T-helper 2 cell treated with Interferon-gamma antibody and Interleukin-4, amounts not matched to agents 5 μg/mL and 100 μg/mL, for 36 hours (primary cell): ENCODE data around the gene RNF130.
"Not testable (repeated sequence)": the region's sequence is repeated elsewhere in the genome, so short reads cannot be mapped to it uniquely, and the experiment has no call there.

Experiments used
- DNase-seq: peaks from one replicate; pipeline ENCODE4 v3.0.0; 2021; ENCODE audit warnings: low spot score
- H3K27ac Mint-ChIP-seq: one replicate; pipeline ENCODE4 v1.8.0; 2021; ENCODE audit warnings: mild to moderate bottlenecking, mixed read lengths
- H3K27me3 Mint-ChIP-seq: one replicate; pipeline ENCODE4 v1.8.0; 2021; ENCODE audit warnings: low read depth, mixed read lengths
- H3K36me3 Mint-ChIP-seq: one replicate; pipeline ENCODE4 v1.8.0; 2021; ENCODE audit warnings: low read depth, mixed read lengths
- H3K4me1 Mint-ChIP-seq: one replicate; pipeline ENCODE4 v1.8.0; 2021; ENCODE audit warnings: low read depth, mixed read lengths
- H3K4me3 Mint-ChIP-seq: one replicate; pipeline ENCODE4 v1.8.0; 2022; ENCODE audit warnings: mild to moderate bottlenecking, moderate library complexity, mixed read lengths
- H3K9me3 Mint-ChIP-seq: one replicate; pipeline ENCODE4 v1.8.0; 2021; ENCODE audit warnings: mixed read lengths

The RNF130 gene

GRCh38 chr5:179960204-179960831 lies 111.2 kb downstream of the RNF130 start:
- Mint-ChIP-seq H3K36me3 (no peaks in the 10 kb centered on the region), H3K27ac (no peak overlapping the region)

GRCh38 chr5:179959641-179960040 lies 111.9 kb downstream of the RNF130 start:
- Mint-ChIP-seq H3K4me3 (no peak overlapping the region), H3K9me3 (no peaks in the 10 kb centered on the region), H3K27me3 (no peaks in the 10 kb centered on the region), H3K36me3 (no peaks in the 10 kb centered on the region), H3K4me1 (no peaks in the 10 kb centered on the region), H3K27ac (no peak overlapping the region)
- no peak for DNase-seq

More at GRCh38 chr5:179960204-179960831, 111.2 kb downstream of the RNF130 start:
- Mint-ChIP-seq H3K9me3 (no peaks in the 10 kb centered on the region), H3K27me3 (no peaks in the 10 kb centered on the region), H3K4me1 (no peaks in the 10 kb centered on the region), H3K4me3 (no peak overlapping the region)
- no peak for DNase-seq

GRCh38 chr5:179959118-179959517 lies 112.4 kb downstream of the RNF130 start:
- H3K27ac Mint-ChIP-seq, H3K4me3 Mint-ChIP-seq, DNase-seq, H3K36me3 Mint-ChIP-seq, H3K9me3 Mint-ChIP-seq, H3K4me1 Mint-ChIP-seq, H3K27me3 Mint-ChIP-seq: not testable (repeated sequence)

DNA sequence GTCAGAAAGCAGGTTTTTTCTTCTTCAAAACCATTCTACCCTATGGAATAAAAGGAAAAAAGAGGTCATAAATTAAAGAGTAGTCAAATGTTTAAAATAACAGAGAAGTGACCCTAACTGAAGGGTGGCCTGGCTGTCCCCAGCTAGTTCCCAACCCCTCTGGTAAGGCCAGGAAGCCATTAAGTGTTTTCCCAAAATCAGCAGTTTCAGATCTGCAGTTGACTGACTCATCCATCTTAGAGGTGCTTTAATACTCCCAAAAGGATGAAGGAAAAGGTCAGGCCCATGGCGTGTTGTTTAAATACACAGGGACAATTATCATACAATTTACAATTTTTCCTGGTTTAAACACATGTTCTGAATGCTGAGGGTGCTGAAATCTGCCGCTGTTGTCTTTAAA lies 115.9 kb downstream of the RNF130 start:
- no peaks in the 10 kb centered on the region for H3K4me1 Mint-ChIP-seq
- no peaks in the 10 kb centered on the region for H3K36me3 Mint-ChIP-seq
- H3K4me3 Mint-ChIP-seq = no peak overlapping the region
- H3K27me3 Mint-ChIP-seq = peaks cover 3% of the 10 kb centered on the region
- H3K27ac Mint-ChIP-seq = no peak overlapping the region
- H3K9me3 Mint-ChIP-seq = no peaks in the 10 kb centered on the region
- DNase-seq = no peak

GRCh38 chr5:179955062-179955461 lies 116.5 kb downstream of the RNF130 start:
- Mint-ChIP-seq H3K27ac (no peak overlapping the region), H3K36me3 (no peaks in the 10 kb centered on the region), H3K9me3 (no peaks in the 10 kb centered on the region), H3K27me3 (peaks cover 3% of the 10 kb centered on the region), H3K4me1 (no peaks in the 10 kb centered on the region), H3K4me3 (no peak overlapping the region)
- DNase-seq = no peak

DNA sequence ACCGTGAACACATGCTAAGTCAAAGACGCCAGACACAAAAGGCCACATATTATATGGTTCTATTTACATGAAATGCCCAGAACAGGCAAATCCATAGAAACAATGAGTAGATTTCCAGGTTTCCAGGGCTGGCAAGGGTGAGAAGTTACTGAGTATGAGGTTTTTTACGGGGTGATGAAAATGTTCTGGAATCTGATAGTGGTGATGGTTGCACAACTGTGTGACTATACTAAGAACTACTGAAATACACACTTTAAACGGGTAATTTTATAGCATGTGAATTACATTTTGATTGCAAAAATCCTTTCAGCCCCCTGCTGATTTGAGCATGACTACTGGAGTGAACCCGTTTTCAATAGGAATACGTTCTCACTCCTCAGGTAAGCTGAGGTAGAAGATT lies 117.1 kb downstream of the RNF130 start:
- no peak overlapping the region for H3K4me3 Mint-ChIP-seq
- no peak overlapping the region for H3K27ac Mint-ChIP-seq
- H3K36me3 Mint-ChIP-seq = no peaks in the 10 kb centered on the region
- H3K4me1 Mint-ChIP-seq = no peaks in the 10 kb centered on the region
- no peaks in the 10 kb centered on the region for H3K9me3 Mint-ChIP-seq
- no peak for DNase-seq
- peaks cover 3% of the 10 kb centered on the region for H3K27me3 Mint-ChIP-seq

DNA sequence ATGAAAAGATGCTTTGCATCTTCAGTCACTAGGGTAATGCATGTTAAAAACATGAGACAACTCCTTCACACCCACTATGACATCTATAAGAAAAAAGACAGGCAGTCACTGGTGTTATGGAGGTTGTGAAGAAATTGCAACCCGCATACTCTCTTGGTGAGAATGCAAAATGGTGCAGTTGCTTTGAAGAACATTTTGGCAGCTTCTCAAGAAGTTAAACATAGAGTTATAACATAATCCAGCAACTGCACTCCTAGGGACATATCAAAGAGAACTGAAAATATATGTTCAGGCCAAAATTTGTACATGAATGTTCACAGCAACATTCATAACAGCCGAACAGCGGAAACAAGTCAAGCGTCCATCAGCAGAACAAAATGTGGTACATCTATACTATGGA lies 117.6 kb downstream of the RNF130 start:
- no peaks in the 10 kb centered on the region for H3K36me3 Mint-ChIP-seq
- H3K4me3 Mint-ChIP-seq = no peak overlapping the region
- H3K27ac Mint-ChIP-seq = no peak overlapping the region
- H3K27me3 Mint-ChIP-seq = peaks cover 3% of the 10 kb centered on the region
- H3K4me1 Mint-ChIP-seq = no peaks in the 10 kb centered on the region
- no peaks in the 10 kb centered on the region for H3K9me3 Mint-ChIP-seq
- DNase-seq = no peak

DNA sequence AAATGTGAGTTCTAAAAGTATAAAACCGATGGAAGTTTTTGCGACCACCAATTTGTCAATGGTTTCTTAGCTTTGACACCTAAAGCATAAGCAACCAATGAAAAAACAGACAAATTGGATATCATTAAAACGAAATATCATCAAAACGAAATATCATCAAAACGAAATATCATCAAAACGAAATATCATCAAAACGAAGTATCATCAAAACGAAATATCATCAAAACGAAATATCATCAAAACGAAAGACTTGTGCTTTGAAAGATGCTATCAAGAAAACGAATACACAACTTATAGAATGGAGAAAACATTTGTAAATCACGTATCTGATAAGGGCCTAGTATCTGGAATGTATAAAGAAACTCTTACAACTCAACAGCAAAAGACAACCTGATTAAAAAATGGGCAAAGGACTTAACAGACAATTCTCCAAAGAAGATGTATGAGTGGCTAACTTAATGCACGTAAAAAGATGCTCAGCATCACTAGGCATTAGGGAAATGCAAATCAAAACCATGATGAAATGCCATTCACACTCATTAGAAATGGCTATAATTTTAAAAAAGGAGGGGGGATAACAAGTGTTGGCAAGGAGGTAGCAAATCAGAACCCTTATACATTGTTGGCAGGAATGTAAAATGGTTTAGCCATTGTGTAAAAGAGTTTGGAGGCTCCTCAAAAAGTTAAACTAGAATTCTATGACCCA lies 134.4 kb downstream of the RNF130 start:
- no peaks in the 10 kb centered on the region for H3K9me3 Mint-ChIP-seq

DNA sequence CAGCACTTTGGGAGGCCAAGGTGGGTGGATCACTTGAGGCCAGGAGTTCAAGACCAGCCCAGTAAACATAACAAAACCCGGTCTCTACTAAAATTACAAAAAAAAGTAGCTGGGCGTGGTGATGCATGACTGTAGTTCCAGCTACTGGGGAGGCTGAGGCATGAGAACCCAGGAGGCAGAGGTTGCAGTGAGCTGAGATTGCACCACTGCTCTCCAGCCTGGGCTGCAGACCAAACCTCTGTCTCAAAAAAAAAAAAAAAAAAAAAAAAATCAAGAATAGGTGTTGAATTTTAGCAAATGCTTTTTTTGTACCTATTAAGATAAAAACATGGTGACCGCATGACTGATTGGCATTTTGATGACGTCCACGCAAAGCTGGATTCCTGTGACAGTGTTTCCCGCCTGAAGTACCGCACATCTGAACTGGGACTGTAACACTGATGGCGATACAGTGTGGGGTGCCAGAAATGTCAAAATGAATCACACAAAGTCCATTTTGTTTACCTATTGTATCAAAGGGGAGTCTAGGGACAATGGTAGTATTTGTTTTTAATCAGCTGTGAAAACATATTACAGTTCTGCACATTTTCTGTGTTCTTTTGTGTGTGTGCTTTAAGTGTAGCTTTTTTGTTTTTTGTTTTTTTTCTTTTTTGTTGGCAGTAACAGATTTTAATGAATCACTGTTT lies 140.6 kb downstream of the RNF130 start:
- DNase-seq = no peak
- H3K27me3 Mint-ChIP-seq = peaks cover 5% of the 10 kb centered on the region
- H3K4me3 Mint-ChIP-seq = no peak overlapping the region
- no peaks in the 10 kb centered on the region for H3K9me3 Mint-ChIP-seq
- no peaks in the 10 kb centered on the region for H3K4me1 Mint-ChIP-seq
- no peak overlapping the region for H3K27ac Mint-ChIP-seq
- no peaks in the 10 kb centered on the region for H3K36me3 Mint-ChIP-seq

More for the DNA sequence above, 134.4 kb downstream of the RNF130 start:
- Mint-ChIP-seq H3K27me3 (peaks cover 12% of the 10 kb centered on the region), H3K4me3 (no peak overlapping the region), H3K4me1 (no peaks in the 10 kb centered on the region), H3K36me3 (no peaks in the 10 kb centered on the region), H3K27ac (no peak overlapping the region)
- DNase-seq = no peak

DNA sequence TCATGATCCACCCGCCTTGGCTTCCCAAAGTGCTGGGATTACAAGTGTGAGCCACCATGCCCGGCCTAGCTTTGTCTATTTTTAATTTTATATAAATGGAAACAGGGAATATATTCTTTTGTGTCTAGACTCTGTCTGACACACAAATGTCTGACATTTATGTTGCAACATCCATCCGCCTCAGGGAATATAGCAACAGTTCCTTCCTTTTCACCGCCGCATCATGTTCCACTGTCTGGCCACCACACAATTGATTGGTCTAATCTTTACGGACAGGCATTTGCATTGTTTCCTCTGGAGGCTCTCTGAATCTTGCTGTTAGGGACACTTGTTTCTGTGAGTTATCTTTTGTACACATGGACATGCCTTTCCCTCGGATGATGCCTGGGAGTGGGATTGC lies 143.7 kb downstream of the RNF130 start:
- Mint-ChIP-seq H3K27ac (no peak overlapping the region), H3K9me3 (no peaks in the 10 kb centered on the region), H3K36me3 (no peaks in the 10 kb centered on the region), H3K4me1 (no peaks in the 10 kb centered on the region), H3K27me3 (no peaks in the 10 kb centered on the region), H3K4me3 (no peak overlapping the region)
- DNase-seq = no peak

DNA sequence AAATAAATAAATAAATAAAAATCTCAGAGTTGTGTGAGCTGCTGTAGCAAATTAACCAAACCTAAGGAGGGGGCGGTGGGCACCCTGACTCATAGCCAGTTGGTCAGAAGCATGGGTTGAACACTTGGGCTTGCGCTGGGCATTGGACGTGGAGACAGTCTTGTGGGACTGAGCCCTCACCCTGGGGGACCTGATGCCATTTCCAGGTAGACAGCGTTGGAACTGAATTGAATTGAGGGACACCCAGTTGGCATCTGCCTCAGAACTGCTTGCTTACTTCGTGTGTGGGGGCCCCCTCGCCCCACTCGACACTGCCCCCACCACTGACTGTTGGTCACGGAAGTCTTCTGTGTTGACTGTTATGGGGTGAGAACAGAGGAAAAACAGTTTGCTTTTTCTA lies 144.9 kb downstream of the RNF130 start:
- no peaks in the 10 kb centered on the region for H3K9me3 Mint-ChIP-seq

GRCh38 chr5:179923436-179923835 lies 148.1 kb downstream of the RNF130 start:
- no peak overlapping the region for H3K4me3 Mint-ChIP-seq
- H3K4me1 Mint-ChIP-seq = no peaks in the 10 kb centered on the region
- no peaks in the 10 kb centered on the region for H3K36me3 Mint-ChIP-seq
- no peak for DNase-seq
- H3K27ac Mint-ChIP-seq = no peak overlapping the region
- H3K9me3 Mint-ChIP-seq = no peaks in the 10 kb centered on the region
- H3K27me3 Mint-ChIP-seq = no peaks in the 10 kb centered on the region

More for the DNA sequence above, 144.9 kb downstream of the RNF130 start:
- DNase-seq = no peak
- H3K4me1 Mint-ChIP-seq = no peaks in the 10 kb centered on the region
- H3K36me3 Mint-ChIP-seq = no peaks in the 10 kb centered on the region
- H3K27ac Mint-ChIP-seq = no peak overlapping the region
- no peak overlapping the region for H3K4me3 Mint-ChIP-seq
- H3K27me3 Mint-ChIP-seq = no peaks in the 10 kb centered on the region

DNA sequence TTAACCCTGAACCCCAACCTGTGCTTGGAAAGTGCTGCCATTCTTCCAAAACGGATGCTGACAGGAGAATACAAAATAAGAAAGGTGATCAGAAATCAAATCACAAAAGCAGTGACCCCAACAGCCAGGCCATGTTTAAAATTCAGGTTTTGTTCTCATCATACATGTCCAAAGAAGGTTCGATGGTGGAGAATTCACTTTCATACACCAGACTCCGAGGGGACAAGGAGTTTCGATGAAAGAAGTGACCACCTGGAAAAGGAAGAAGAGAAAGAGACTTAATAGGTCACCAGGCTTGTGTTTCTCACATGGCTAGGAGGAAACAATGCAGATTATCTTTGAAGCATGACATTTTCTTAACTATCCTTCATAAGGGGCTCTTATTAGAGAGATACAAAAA lies 151.4 kb downstream of the RNF130 start:
- Mint-ChIP-seq H3K4me1 (no peaks in the 10 kb centered on the region), H3K4me3 (no peak overlapping the region), H3K27ac (no peak overlapping the region), H3K27me3 (no peaks in the 10 kb centered on the region), H3K36me3 (no peaks in the 10 kb centered on the region), H3K9me3 (no peaks in the 10 kb centered on the region)
- DNase-seq = no peak

DNA sequence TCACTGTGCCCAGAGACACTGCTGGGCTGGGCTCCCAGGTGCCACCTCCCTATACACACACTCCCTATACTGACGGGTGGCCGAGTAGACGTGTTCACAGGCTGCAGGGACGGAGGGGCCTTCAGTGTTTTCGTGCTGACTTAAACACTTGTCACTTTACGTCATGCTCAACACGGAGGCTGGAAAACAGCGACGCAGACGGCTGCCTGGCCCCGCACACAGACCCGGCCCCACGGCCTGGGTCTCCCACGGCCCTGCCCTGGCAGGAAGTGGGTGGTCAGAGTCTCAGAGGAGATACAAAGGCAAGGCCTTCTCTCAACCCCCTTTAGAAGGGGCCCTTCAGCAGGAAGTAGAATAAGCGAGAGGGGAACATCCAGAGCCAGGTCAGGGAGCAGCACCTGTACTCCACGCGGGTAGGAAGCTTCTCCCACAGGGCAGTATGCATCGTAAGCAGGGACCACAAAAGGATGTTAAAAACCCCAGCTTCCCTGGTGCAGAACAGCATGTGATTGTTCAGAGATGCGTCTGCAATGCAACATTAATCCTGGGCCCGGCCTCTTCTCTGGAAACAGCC lies 152.0 kb downstream of the RNF130 start:
- no peak for DNase-seq
- Mint-ChIP-seq H3K27me3 (no peaks in the 10 kb centered on the region), H3K27ac (no peak overlapping the region), H3K4me3 (no peak overlapping the region), H3K9me3 (no peaks in the 10 kb centered on the region), H3K4me1 (no peaks in the 10 kb centered on the region), H3K36me3 (no peaks in the 10 kb centered on the region)
